KG1 (cell line): ENCODE results near the gene QPRT.
"Not testable (repeated sequence)": the region's sequence is repeated elsewhere in the genome, so short reads cannot be mapped to it uniquely, and the experiment has no call there.

Experiments
- DNase-seq: peaks from one replicate; lab custom pipeline; 2025; lab: John Stamatoyannopoulos, UW

QPRT gene

GRCh38 chr16:29663016-29663806 is 15.8 kb upstream of the QPRT start, which contains the start of gene SPN:
Gene SPN (plus strand): TSS chr16:29663247. CDS start chr16:29663729, 482 bp downstream.
- peak; percentile 64 for DNase-seq

GRCh38 chr16:29663807-29664090 is 15.2 kb upstream of the QPRT start:
- no peak for DNase-seq

- DNase-seq = no peak
Observed at GRCh38 chr16:29664091-29664921, 14.7 kb upstream of the QPRT start.

- no peak for DNase-seq
Observed at GRCh38 chr16:29665294-29666077, 13.5 kb upstream of the QPRT start.

- not testable (repeated sequence) for DNase-seq
Observed at GRCh38 chr16:29667322-29667610, 11.7 kb upstream of the QPRT start.

GRCh38 chr16:29667755-29668154 is 11.2 kb upstream of the QPRT start:
- no peak for DNase-seq

- no peak for DNase-seq
Observed at GRCh38 chr16:29668267-29668666, 10.7 kb upstream of the QPRT start.

- DNase-seq = no peak
Observed at GRCh38 chr16:29673501-29673900, 5.5 kb upstream of the QPRT start.

- no peak for DNase-seq
Observed at GRCh38 chr16:29674188-29674587, 4.8 kb upstream of the QPRT start.

- DNase-seq = no peak
Observed at GRCh38 chr16:29675811-29676643, 3.0 kb upstream of the QPRT start.

GRCh38 chr16:29676989-29677785 is 1.8 kb upstream of the QPRT start:
- DNase-seq = no peak

GRCh38 chr16:29680180-29680598 is 1.2 kb downstream of the QPRT start:
- DNase-seq = no peak

- no peak for DNase-seq
Observed at GRCh38 chr16:29683543-29684090, 4.6 kb downstream of the QPRT start.

- no peak for DNase-seq
Observed at GRCh38 chr16:29684679-29685078, 5.7 kb downstream of the QPRT start.

- no peak for DNase-seq
Observed at GRCh38 chr16:29686740-29687332, 7.9 kb downstream of the QPRT start.

- no peak for DNase-seq
Observed at GRCh38 chr16:29687755-29688154, 8.8 kb downstream of the QPRT start.

- DNase-seq = no peak
Observed at GRCh38 chr16:29688172-29688571, 9.2 kb downstream of the QPRT start.

- DNase-seq = not testable (repeated sequence)
Observed at GRCh38 chr16:29689490-29690351, 10.7 kb downstream of the QPRT start.

GRCh38 chr16:29692606-29693005 is 13.6 kb downstream of the QPRT start:
- DNase-seq = not testable (repeated sequence)
